NCI-H187 (cell line): Measurements from ENCODE around the gene HIGD2B.
"Not testable (repeated sequence)": the region's sequence is repeated elsewhere in the genome, so short reads cannot be mapped to it uniquely, and the experiment has no call there.

Experiments used
- DNase-seq, 2 experiments: peaks; one replicate each; lab custom pipeline; 2025; lab: John Stamatoyannopoulos, UW

Gene HIGD2B

GRCh38 chr15:72676838-72677237 lies 9.1 kb downstream of the HIGD2B start:
- no peak for DNase-seq

GRCh38 chr15:72671525-72671924 lies 14.5 kb downstream of the HIGD2B start:
- no peak for DNase-seq

GRCh38 chr15:72670656-72671352 lies 15.2 kb downstream of the HIGD2B start:
- DNase-seq = not testable (repeated sequence)

GRCh38 chr15:72669803-72670202 lies 16.2 kb downstream of the HIGD2B start:
- DNase-seq = not testable (repeated sequence)

GRCh38 chr15:72665706-72666105 lies 20.3 kb downstream of the HIGD2B start:
- DNase-seq = not testable (repeated sequence)

- not testable (repeated sequence) for DNase-seq
Measured at GRCh38 chr15:72663931-72664330, 22.1 kb downstream of the HIGD2B start.

- not testable (repeated sequence) for DNase-seq
Measured at GRCh38 chr15:72661081-72661480, 24.9 kb downstream of the HIGD2B start.

GRCh38 chr15:72656014-72656413 lies 30.0 kb downstream of the HIGD2B start:
- not testable (repeated sequence) for DNase-seq

GRCh38 chr15:72654397-72654796 lies 31.6 kb downstream of the HIGD2B start, which contains the start of gene GOLGA6B:
Gene GOLGA6B (plus strand): TSS chr15:72654697. CDS start chr15:72654738, 41 bp downstream.
- not testable (repeated sequence) for DNase-seq

- not testable (repeated sequence) for DNase-seq
Measured at GRCh38 chr15:72648631-72649253, 37.2 kb downstream of the HIGD2B start.

- DNase-seq = not testable (repeated sequence)
Measured at GRCh38 chr15:72642271-72642670, 43.7 kb downstream of the HIGD2B start.

GRCh38 chr15:72639759-72640483 lies 46.1 kb downstream of the HIGD2B start:
- not testable (repeated sequence) for DNase-seq

GRCh38 chr15:72636519-72637282 lies 49.3 kb downstream of the HIGD2B start:
- not testable (repeated sequence) for DNase-seq

- DNase-seq = not testable (repeated sequence)
Measured at GRCh38 chr15:72629068-72629570, 56.9 kb downstream of the HIGD2B start.

- not testable (repeated sequence) for DNase-seq
Measured at GRCh38 chr15:72628249-72629067, 57.5 kb downstream of the HIGD2B start.

- not testable (repeated sequence) for DNase-seq
Measured at GRCh38 chr15:72626153-72626552, 59.8 kb downstream of the HIGD2B start.
